ENCODE data around the gene CLPTM1L. TPM values are rescaled to one million over a fixed set of nuclear protein-coding genes. Genes with fewer than 3 reads are reported as not detected.
"Not testable (repeated sequence)": the region's sequence is repeated elsewhere in the genome, so short reads cannot be mapped to it uniquely, and the experiment has no call there.

CLPTM1L gene
- polyA plus RNA-seq, 1 donor from 2014 or later, result 61.6 TPM

- Histone ChIP-seq H3F3A (ENCODE audit: insufficient read depth, low read length, poor library complexity, severe bottlenecking) (no peaks in the 10 kb centered on the region), H3K9ac (ENCODE audit: low read length) (no peak overlapping the region), H3K9me3 (ENCODE audit: low read length) (no peaks in the 10 kb centered on the region), H3K9me2 (ENCODE audit: insufficient read depth, low read length) (no peaks in the 10 kb centered on the region), H3K27me3 (ENCODE audit: insufficient read depth, low read depth, low read length) (peaks cover 21% of the 10 kb centered on the region), H2AFZ (ENCODE audit: low read depth, low read length) (no peak overlapping the region), H3K4me3 (ENCODE audit: low read length) (no peak overlapping the region), H3K79me2 (replicated peaks; ENCODE audit: insufficient read depth, low read length) (no peaks in the 10 kb centered on the region), H3K27ac (ENCODE audit: low read length) (no peak overlapping the region), H4K20me1 (ENCODE audit: insufficient read depth) (peaks cover 2% of the 10 kb centered on the region), H3K36me3 (ENCODE audit: insufficient read depth, low read length) (no peaks in the 10 kb centered on the region), H3K4me2 (ENCODE audit: low read length) (no peak overlapping the region)
- TF ChIP-seq TAF1 (IDR thresholded peaks at IDR 0.05; ENCODE audit: low read depth) (no peak), EP300 (conservative IDR thresholded peaks at IDR 0.05; ENCODE audit: poor library complexity, severe bottlenecking) (no peak), REST (IDR thresholded peaks at IDR 0.05; ENCODE audit: borderline replicate concordance) (no peak), MXI1 (conservative IDR thresholded peaks at IDR 0.05; ENCODE audit: poor library complexity, severe bottlenecking) (no peak), EZH2 (IDR thresholded peaks at IDR 0.05; ENCODE audit: borderline replicate concordance, insufficient read depth, low read length, poor library complexity, severe bottlenecking) (no peak), SMC3 (conservative IDR thresholded peaks at IDR 0.05; ENCODE audit: poor library complexity) (no peak), CTCF (IDR thresholded peaks at IDR 0.05; ENCODE audit: poor library complexity, severe bottlenecking) (no peak), RAD21 (conservative IDR thresholded peaks at IDR 0.05) (no peak), POLR2AphosphoS5 (IDR thresholded peaks at IDR 0.05) (no peak)
Measured at GRCh38 chr5:1291611-1292080, 53.3 kb downstream of the CLPTM1L start.

- H3K79me2 ChIP-seq (replicated peaks; ENCODE audit: insufficient read depth, low read length); H3K9me2 ChIP-seq (ENCODE audit: insufficient read depth, low read length); H4K20me1 ChIP-seq (ENCODE audit: insufficient read depth); H3K4me3 ChIP-seq (ENCODE audit: low read length); H3K9me3 ChIP-seq (ENCODE audit: low read length); H2AFZ ChIP-seq (ENCODE audit: low read depth, low read length); H3K36me3 ChIP-seq (ENCODE audit: insufficient read depth, low read length); H3K4me2 ChIP-seq (ENCODE audit: low read length); H3F3A ChIP-seq (ENCODE audit: insufficient read depth, low read length, poor library complexity, severe bottlenecking); H3K9ac ChIP-seq (ENCODE audit: low read length); H3K27ac ChIP-seq (ENCODE audit: low read length): not testable (repeated sequence)
- H3K27me3 ChIP-seq (ENCODE audit: insufficient read depth, low read depth, low read length), result peaks cover 20% of the 10 kb centered on the region
Measured at GRCh38 chr5:1290956-1291355, 53.9 kb downstream of the CLPTM1L start.

GRCh38 chr5:1289559-1289958 lies 55.3 kb downstream of the CLPTM1L start:
- H3K27ac ChIP-seq (ENCODE audit: low read length); H3K79me2 ChIP-seq (replicated peaks; ENCODE audit: insufficient read depth, low read length); H3K27me3 ChIP-seq (ENCODE audit: insufficient read depth, low read depth, low read length); H4K20me1 ChIP-seq (ENCODE audit: insufficient read depth); H3K4me3 ChIP-seq (ENCODE audit: low read length); H3K9ac ChIP-seq (ENCODE audit: low read length); H3F3A ChIP-seq (ENCODE audit: insufficient read depth, low read length, poor library complexity, severe bottlenecking); H3K9me3 ChIP-seq (ENCODE audit: low read length); H3K36me3 ChIP-seq (ENCODE audit: insufficient read depth, low read length); H2AFZ ChIP-seq (ENCODE audit: low read depth, low read length); H3K9me2 ChIP-seq (ENCODE audit: insufficient read depth, low read length); H3K4me2 ChIP-seq (ENCODE audit: low read length): not testable (repeated sequence)

Measured in neural cell (in vitro differentiated cells).